ENCODE results near the gene TMEM63C. TPM values are rescaled to one million over a fixed set of nuclear protein-coding genes. Genes with fewer than 3 reads are reported as not detected.

Gene TMEM63C
- total RNA-seq, 6 donors from 2014 or later: 0.15 to 8.3 (median 0.80) TPM; not detected in 2

- no peak for TF ChIP-seq EP300 (IDR thresholded peaks at IDR 0.05)
- peak in 3 of 6 experiments; percentile 7 to 41 (median 27) for TF ChIP-seq CTCF (IDR thresholded peaks at IDR 0.05)
- ATAC-seq (ENCODE audit: low FRiP score in 2 of 2) (peak; percentile 5 to 27), DNase-seq (peak in 1 of 2 donors; percentile 85)
- H3K4me1 ChIP-seq: peaks cover 24 to 31% (median 25%) of the 10 kb centered on the region in 4 donors
- H3K36me3 ChIP-seq: no peaks in the 10 kb centered on the region
- peak overlapping the region in 1 of 4 donors; percentile 10 for H3K4me3 ChIP-seq
- peaks cover 0 to 39% (median 19%) of the 10 kb centered on the region in 4 donors for H3K27me3 ChIP-seq
- 3 to 6% methylated on average over 13 to 48 of the region's 52 CpGs for WGBS, 2 donors
- H3K27ac ChIP-seq: no peak overlapping the region
- no peaks in the 10 kb centered on the region for H3K9me3 ChIP-seq
Measured at GRCh38 chr14:77139540-77140358, 41.8 kb upstream of the TMEM63C start.

DNA sequence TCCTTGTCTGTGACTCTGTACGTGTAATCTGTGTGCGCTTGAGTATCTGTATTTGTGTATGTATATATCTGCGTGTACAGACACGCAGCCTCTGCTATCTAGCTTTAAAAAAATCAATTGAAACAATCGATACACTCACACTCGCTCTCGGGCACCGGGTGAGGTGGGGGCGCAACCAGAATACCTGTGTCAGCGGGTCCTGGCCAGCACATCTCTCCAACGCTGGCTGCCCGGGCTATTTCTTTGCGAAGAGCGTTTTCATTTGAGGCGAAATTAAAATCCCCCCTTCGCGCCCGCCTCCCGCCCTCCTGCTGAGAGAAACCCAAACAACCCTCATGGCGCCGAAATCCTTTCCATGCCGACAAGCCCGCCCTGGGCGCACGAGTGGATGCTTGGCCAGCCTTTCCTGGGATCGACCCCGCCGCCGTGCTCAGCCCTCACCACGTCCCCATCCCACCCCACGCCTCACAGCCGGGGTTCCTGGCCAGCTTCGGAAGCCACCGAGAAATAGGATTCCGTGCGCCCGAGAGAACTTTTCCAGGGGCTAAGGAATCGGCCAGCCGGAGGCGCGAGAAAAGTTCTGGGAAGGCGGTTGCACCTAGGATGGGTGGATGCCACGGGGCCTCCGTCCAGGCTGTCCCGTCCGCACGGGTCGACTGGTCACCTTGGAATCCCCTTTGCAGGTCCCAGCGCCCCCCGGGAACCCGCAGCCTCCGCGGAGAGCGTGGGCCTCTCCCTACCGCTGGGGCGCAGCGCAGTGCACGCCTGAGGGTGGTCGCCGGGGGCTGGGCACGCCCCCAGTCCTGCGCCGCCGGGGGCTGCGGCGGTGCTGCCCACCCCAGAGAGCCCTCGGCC is 41.0 kb upstream of the TMEM63C start:
- ATAC-seq (ENCODE audit: low FRiP score in 2 of 2) (no peak), DNase-seq (peak in 1 of 2 donors; percentile 61)
- H3K36me3 ChIP-seq: no peaks in the 10 kb centered on the region
- H3K9me3 ChIP-seq: no peaks in the 10 kb centered on the region
- peaks cover 0 to 39% (median 19%) of the 10 kb centered on the region in 4 donors for H3K27me3 ChIP-seq
- H3K27ac ChIP-seq: no peak overlapping the region
- H3K4me3 ChIP-seq: peak overlapping the region in 3 of 4 donors; percentile 30 to 47 (median 33)
- WGBS, 2 donors: 2% methylated on average over 11 to 50 of the region's 67 CpGs
- H3K4me1 ChIP-seq: peaks cover 24 to 31% (median 25%) of the 10 kb centered on the region in 4 donors
- no peak for TF ChIP-seq POLR2A (IDR thresholded peaks at IDR 0.05)
- TF ChIP-seq EP300 (IDR thresholded peaks at IDR 0.05): no peak

DNA sequence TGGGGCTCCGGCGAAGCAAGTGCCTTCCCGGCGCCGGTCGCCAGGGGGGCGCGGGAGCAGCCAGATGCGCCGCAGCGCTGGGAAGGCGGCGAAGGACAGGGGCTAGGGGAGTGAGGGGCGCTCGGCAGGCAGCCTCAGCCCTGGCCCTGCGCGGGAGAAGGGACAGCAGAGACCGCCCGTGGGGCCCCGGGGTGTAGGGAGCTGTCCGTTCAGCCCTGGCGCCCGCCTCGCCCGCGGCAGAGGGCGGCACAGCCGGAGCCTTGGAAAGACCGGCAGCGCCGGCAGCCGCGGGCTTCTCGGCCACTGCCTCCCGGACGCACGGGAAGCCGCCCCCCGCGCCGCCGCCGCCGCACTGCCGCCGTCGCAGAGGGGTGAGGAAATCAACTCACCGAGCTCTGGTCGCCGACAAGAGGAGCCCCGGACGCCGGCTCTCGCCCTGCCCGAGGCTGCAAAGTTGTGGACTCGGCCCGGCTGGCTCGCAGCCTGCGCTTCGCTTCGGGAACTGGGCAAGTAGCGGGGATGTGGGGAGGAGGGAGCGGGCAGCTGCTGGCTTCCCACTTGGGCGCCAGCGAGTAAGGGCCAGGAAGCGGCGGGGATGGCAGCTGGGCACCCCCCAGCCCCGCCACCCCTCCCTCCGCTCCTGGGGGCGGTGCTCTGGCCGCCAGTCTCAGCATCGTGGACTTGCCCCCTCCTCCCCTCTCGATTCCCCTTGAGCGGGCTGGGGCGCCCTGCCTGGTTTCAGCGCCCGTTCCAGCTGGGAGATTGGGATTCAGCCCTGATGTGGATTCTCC is 40.2 kb upstream of the TMEM63C start, which contains the start of gene ZDHHC22:
Gene ZDHHC22, minus strand, starts transcription at position 578 of the 791 bp plus-strand sequence. CDS start 2,053 bp downstream, outside the sequence.
- WGBS, 2 donors: 0 to 4% methylated on average over 8 to 44 of the region's 77 CpGs
- Histone ChIP-seq H3K4me3 (peak within 1 kb of the TSS in 3 of 4 donors; percentile 30 to 47 (median 33)), H3K9me3 (no peaks in the 10 kb centered on the region), H3K4me1 (peaks cover 24 to 31% (median 25%) of the 10 kb centered on the region in 4 donors), H3K27ac (no peak within 1 kb of the TSS), H3K36me3 (no peaks in the 10 kb centered on the region), H3K27me3 (peaks cover 0 to 39% (median 19%) of the 10 kb centered on the region in 4 donors)
- ATAC-seq (ENCODE audit: low FRiP score in 2 of 2) (peak in 1 of 2 donors; percentile 17), DNase-seq (peak in 1 of 2 donors; percentile 85)
- no peak for TF ChIP-seq EP300 (IDR thresholded peaks at IDR 0.05)
- TF ChIP-seq CTCF (IDR thresholded peaks at IDR 0.05): peak in 5 of 6 experiments; percentile 22 to 57 (median 25)
- no peak for TF ChIP-seq POLR2AphosphoS5 (IDR thresholded peaks at IDR 0.05)

DNA sequence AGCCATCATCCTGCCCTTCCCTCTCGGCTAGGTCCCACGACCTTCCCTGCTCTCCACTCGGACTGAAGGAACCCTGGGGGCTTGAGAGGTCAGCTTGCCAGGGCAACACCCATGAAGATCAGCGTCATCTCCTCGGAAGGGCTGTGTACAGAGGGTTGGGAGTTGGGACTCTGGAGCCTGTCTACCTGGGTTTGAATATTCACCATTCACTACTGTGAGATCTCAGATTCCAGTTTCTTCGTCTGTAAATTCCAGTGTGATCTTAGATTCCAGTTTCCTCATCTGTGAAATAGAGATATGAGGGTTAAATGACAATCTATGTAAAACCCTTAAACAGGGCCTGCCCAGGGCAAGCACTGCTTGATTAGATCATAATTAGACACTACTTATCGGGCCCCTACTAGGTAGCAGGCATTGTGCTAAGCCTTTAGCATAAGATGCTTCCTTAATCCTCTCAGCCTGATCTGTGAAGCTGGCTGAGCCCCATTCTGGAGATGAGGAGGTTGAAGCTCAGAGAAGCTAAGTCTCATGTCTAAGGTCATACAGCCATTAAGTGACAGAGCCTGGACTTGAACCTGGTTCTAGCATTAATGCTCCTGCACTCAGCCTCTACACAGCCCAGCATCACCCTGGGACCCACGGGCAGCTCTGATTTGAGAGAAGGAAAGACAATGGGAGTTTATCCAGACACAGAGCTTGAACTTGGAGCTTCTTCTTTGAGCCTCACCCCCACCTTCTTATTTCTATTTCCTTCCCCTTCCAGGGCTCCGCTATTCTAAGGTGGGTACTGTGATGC is 39.4 kb upstream of the TMEM63C start:
- ATAC-seq (ENCODE audit: low FRiP score in 2 of 2): no peak
- 9 to 12% methylated on average over 7 to 9 of the region's 9 CpGs for WGBS, 2 donors
- Histone ChIP-seq H3K4me3 (no peak overlapping the region), H3K27me3 (peaks cover 0 to 39% (median 19%) of the 10 kb centered on the region in 4 donors), H3K36me3 (no peaks in the 10 kb centered on the region), H3K27ac (no peak overlapping the region), H3K4me1 (peaks cover 24 to 31% (median 25%) of the 10 kb centered on the region in 4 donors), H3K9me3 (no peaks in the 10 kb centered on the region)
- no peak for TF ChIP-seq EP300 (IDR thresholded peaks at IDR 0.05)
- no peak for TF ChIP-seq POLR2A (IDR thresholded peaks at IDR 0.05)
- TF ChIP-seq CTCF (IDR thresholded peaks at IDR 0.05): no peak
- TF ChIP-seq POLR2AphosphoS5 (IDR thresholded peaks at IDR 0.05): no peak
- no peak for DNase-seq
